Transverse colon (tissue), 4 donors: Measurements from ENCODE around the gene PMS1. TPM values are rescaled to one million over a fixed set of nuclear protein-coding genes. Genes with fewer than 3 reads are reported as not detected.

ENCODE experiments used
- DNase-seq: peaks from one replicate; pipeline ENCODE4 v3.0.0-alpha.2; 2019
- H3K27ac ChIP-seq, 4 donors: fragments of 200-600 bp; sonication (generic); 2 replicates each; pipeline ENCODE4 v1.5.1; 2016 to 2018; ENCODE audit warnings: inconsistent platforms in 4 of 4
- H3K27me3 ChIP-seq: fragments of 200-600 bp; sonication (generic); 2 replicates; pipeline ENCODE4 v1.5.1; 2017; ENCODE audit warnings: inconsistent platforms
- H3K36me3 ChIP-seq, 4 donors: fragments of 200-600 bp; sonication (generic); 2 replicates each; pipeline ENCODE4 v1.5.1; 2017 to 2019; ENCODE audit warnings: inconsistent platforms in 4 of 4
- H3K4me1 ChIP-seq, 4 donors: fragments of 200-600 bp; sonication (generic); 2 replicates each; pipeline ENCODE4 v1.5.1; 2017 to 2020; ENCODE audit warnings: inconsistent platforms in 4 of 4
- H3K4me3 ChIP-seq, 4 donors: fragments of 200-600 bp; sonication (generic); 1 replicate in 1 of 4; 2 replicates in 3 of 4; pipeline versions ENCODE4 v1.5.1 to v1.6.1; 2017 to 2019; ENCODE audit warnings: inconsistent platforms in 4 of 4
- H3K9me3 ChIP-seq, 2 donors: fragments of 200-600 bp; sonication (generic); 2 replicates each; pipeline ENCODE4 v1.5.1; 2017 to 2019; ENCODE audit warnings: inconsistent platforms in 2 of 2
- CTCF ChIP-seq, 5 experiments: fragments of 200-600 bp in 3 of 5; fragments of 450-650 bp in 2 of 5; sonication (generic) in 3 of 5; IDR thresholded peaks; 1 replicate in 2 of 5; 2 replicates in 3 of 5; pipeline ENCODE4 v1.5.1; 2016 to 2017; ENCODE audit warnings: antibody characterized with exemption in 5 of 5, inconsistent platforms in 3 of 5, mild to moderate bottlenecking in 2 of 5, moderate library complexity in 1 of 5
- EP300 ChIP-seq: sonication (generic); formaldehyde crosslinking; IDR thresholded peaks from one replicate; pipeline ENCODE4 v1.6.1; 2017; ENCODE audit warnings: antibody characterized with exemption, low read depth
- POLR2A ChIP-seq: fragments of 450-650 bp; IDR thresholded peaks from one replicate; pipeline ENCODE4 v1.6.1; 2016; ENCODE audit warnings: antibody characterized with exemption, mild to moderate bottlenecking, moderate library complexity
- POLR2AphosphoS5 ChIP-seq, 3 donors: sonication (generic); formaldehyde crosslinking; IDR thresholded peaks; one replicate each; pipeline ENCODE4 v1.6.1; 2016; ENCODE audit warnings: antibody characterized with exemption in 3 of 3
- WGBS, 2 donors: methylation state at CpG; one replicate each; pipeline ENCODE4 v1.1.5; 2018; ENCODE audit warnings: low coverage in 1 of 2; 5-methylcytosine and 5-hydroxymethylcytosine counted together
- in situ Hi-C, 4 donors: fragments of 200-750 bp; cut with MboI; loops; one replicate each; pipeline versions ENCODE4 v1.15.0 to v1.15.1; 2017; ENCODE audit warnings: low sequenced_read_pairs in 3 of 4, low pct_ligation_motif_present in 1 of 4, low pct_unique_long_range_greater_than_20kb in 1 of 4
- intact Hi-C: fragments of 100-400 bp; cut with DNase I; formaldehyde crosslinking; loops from one replicate; pipeline ENCODE4 v1.15.1; 2023; ENCODE audit warnings: low total_unique reads
- total RNA-seq, 4 donors: library from RNA; depleted of rRNA; stranded (reverse); fragments of >200 nt; gene quantifications; one replicate each; pipeline ENCODE4 v1.1.0, GENCODE V29; 2016

The PMS1 gene
- total RNA-seq, 4 donors from 2014 or later: 5.2 to 19.1 (median 9.7) TPM

GRCh38 chr2:189762229-189762550, 22.1 kb upstream of the PMS1 start:
- intact Hi-C loops: no loop called here
- Histone ChIP-seq H3K4me1 (peaks cover 4 to 18% (median 7%) of the 10 kb centered on the region in 4 donors), H3K9me3 (no peaks in the 10 kb centered on the region), H3K36me3 (no peaks in the 10 kb centered on the region), H3K4me3 (peak overlapping the region; percentile 56 to 72 (median 64)), H3K27ac (peak overlapping the region; percentile 82 to 94 (median 94)), H3K27me3 (no peaks in the 10 kb centered on the region)
- 0 to 1% methylated on average over 1 to 7 of the region's 7 CpGs for WGBS, 2 donors
- TF ChIP-seq POLR2AphosphoS5 (IDR thresholded peaks at IDR 0.05) (no peak), CTCF (IDR thresholded peaks at IDR 0.05) (no peak), POLR2A (no peak), EP300 (no peak)
- in situ Hi-C loops: loop anchor here in 1 of 4 donors (25.0 kb wide), 1 partner anchor 300 kb away; the partner anchor contains the start of gene MSTN
- no peak for DNase-seq

- Histone ChIP-seq H3K27me3 (no peaks in the 10 kb centered on the region), H3K4me1 (peaks cover 4 to 18% (median 7%) of the 10 kb centered on the region in 4 donors), H3K4me3 (peak within 1 kb of the TSS; percentile 56 to 72 (median 64)), H3K36me3 (no peaks in the 10 kb centered on the region), H3K27ac (peak within 1 kb of the TSS; percentile 82 to 94 (median 94)), H3K9me3 (no peaks in the 10 kb centered on the region)
- intact Hi-C loops (no loop called here), in situ Hi-C loops (loop anchor here in 1 of 4 donors (25.0 kb wide), 1 partner anchor 300 kb away; the partner anchor contains the start of gene MSTN)
- DNase-seq: peak; percentile 94
- no peak for TF ChIP-seq EP300
- peak; percentile 19 to 61 (median 48) for TF ChIP-seq POLR2AphosphoS5 (IDR thresholded peaks at IDR 0.05)
- peak; percentile 37 for TF ChIP-seq POLR2A
- TF ChIP-seq CTCF (IDR thresholded peaks at IDR 0.05): peak; percentile 38 to 59 (median 50)
- WGBS, 2 donors: 1 to 5% methylated on average over 3 to 33 of the region's 33 CpGs
These were observed 21.5 kb upstream of the PMS1 start, which contains the start of gene OSGEPL1 for GRCh38 chr2:189762551-189763298. TSS of gene OSGEPL1 (minus strand) at chr2:189762792. CDS start at chr2:189761640, 1,152 bp downstream.

- 74 to 82% methylated on average over 4 of the region's 4 CpGs for WGBS, 2 donors
- in situ Hi-C loops: loop anchor here in 1 of 4 donors (25.0 kb wide), 1 partner anchor 298 kb away; the partner anchor contains the start of gene MSTN
These were observed 20.2 kb upstream of the PMS1 start for GRCh38 chr2:189763908-189764661.

More at GRCh38 chr2:189763908-189764661, 20.2 kb upstream of the PMS1 start:
- no peaks in the 10 kb centered on the region for H3K27me3 ChIP-seq
- H3K27ac ChIP-seq: peak overlapping the region in 1 of 4 donors; percentile 93
- TF ChIP-seq POLR2A (no peak), POLR2AphosphoS5 (IDR thresholded peaks at IDR 0.05) (no peak), EP300 (no peak), CTCF (IDR thresholded peaks at IDR 0.05) (no peak)
- H3K4me1 ChIP-seq: peaks cover 4 to 18% (median 7%) of the 10 kb centered on the region in 4 donors
- no peaks in the 10 kb centered on the region for H3K36me3 ChIP-seq
- H3K4me3 ChIP-seq: no peak overlapping the region
- no peak for DNase-seq
- intact Hi-C loops: no loop called here
- no peaks in the 10 kb centered on the region for H3K9me3 ChIP-seq
